Retinal pigment epithelial cell (primary cell): Measurements from ENCODE around the gene SDCCAG8.

ENCODE experiments used
- DNase-seq: peaks from one replicate; pipeline ENCODE4 v3.0.0-alpha.2; 2010; ENCODE audit warnings: low read depth
- H3K4me3 ChIP-seq: 2 replicates; pipeline ENCODE4 v1.5.1; 2011; ENCODE audit warnings: mild to moderate bottlenecking, low read length, control low read depth, moderate library complexity
- CTCF ChIP-seq: conservative IDR thresholded peaks from 2 replicates; pipeline ENCODE4 v1.5.1; 2011; ENCODE audit warnings: low read depth, low read length, control low read depth, inconsistent platforms

The SDCCAG8 gene

GRCh38 chr1:243254927-243255790 is 682 bp upstream of the SDCCAG8 start, which contains the start of gene CEP170:
Gene CEP170 (minus strand): TSS chr1:243255281. CDS start chr1:243225280, 30,001 bp downstream.
- TF ChIP-seq CTCF = no peak
- DNase-seq = peak; percentile 95

GRCh38 chr1:243256590-243256989 is 749 bp downstream of the SDCCAG8 start:
- no peak for DNase-seq
- H3K4me3 ChIP-seq = peak overlapping the region; percentile 93
- no peak for TF ChIP-seq CTCF

More at GRCh38 chr1:243254927-243255790, 682 bp upstream of the SDCCAG8 start, which contains the start of gene CEP170:
- H3K4me3 ChIP-seq = peak within 1 kb of the TSS; percentile 93

GRCh38 chr1:243257189-243257588 is 1.3 kb downstream of the SDCCAG8 start:
- no peak for DNase-seq
- TF ChIP-seq CTCF = no peak
- H3K4me3 ChIP-seq = peak overlapping the region; percentile 14

- no peak overlapping the region for H3K4me3 ChIP-seq
- no peak for TF ChIP-seq CTCF
- no peak for DNase-seq
Observed at GRCh38 chr1:243258731-243259130, 2.9 kb downstream of the SDCCAG8 start.

- H3K4me3 ChIP-seq = no peak overlapping the region
- no peak for TF ChIP-seq CTCF
- no peak for DNase-seq
Observed at GRCh38 chr1:243260221-243260880, 4.5 kb downstream of the SDCCAG8 start.

GRCh38 chr1:243261390-243261789 is 5.5 kb downstream of the SDCCAG8 start:
- DNase-seq = no peak
- TF ChIP-seq CTCF = no peak
- no peak overlapping the region for H3K4me3 ChIP-seq
